ENCODE results near the gene HLA-DOA. TPM values are rescaled to one million over a fixed set of nuclear protein-coding genes. Genes with fewer than 3 reads are reported as not detected.

Gene HLA-DOA
- total RNA-seq, 1 donor from 2014 or later: 4.1 TPM

GRCh38 chr6:32956176-32956575 is 53.2 kb downstream of the HLA-DOA start:
- H3K27ac Mint-ChIP-seq: no peak overlapping the region
- H3K27me3 Mint-ChIP-seq: peaks cover 16% of the 10 kb centered on the region
- no peaks in the 10 kb centered on the region for H3K4me1 Mint-ChIP-seq (ENCODE audit: low read depth)
- H3K9me3 Mint-ChIP-seq (ENCODE audit: low read depth): no peaks in the 10 kb centered on the region
- no peak for TF ChIP-seq CTCF (IDR thresholded peaks at IDR 0.05; ENCODE audit: unreplicated experiment)
- no peak for DNase-seq (ENCODE audit: low spot score, unreplicated experiment)
- H3K36me3 Mint-ChIP-seq (ENCODE audit: insufficient read depth): no peaks in the 10 kb centered on the region
- H3K4me3 Mint-ChIP-seq (ENCODE audit: low read depth): no peak overlapping the region

GRCh38 chr6:32954986-32955802 is 54.2 kb downstream of the HLA-DOA start:
- no peak overlapping the region for H3K4me3 Mint-ChIP-seq (ENCODE audit: low read depth)
- no peaks in the 10 kb centered on the region for H3K36me3 Mint-ChIP-seq (ENCODE audit: insufficient read depth)
- H3K9me3 Mint-ChIP-seq (ENCODE audit: low read depth): no peaks in the 10 kb centered on the region
- no peak for DNase-seq (ENCODE audit: low spot score, unreplicated experiment)
- TF ChIP-seq CTCF (IDR thresholded peaks at IDR 0.05; ENCODE audit: unreplicated experiment): peak; percentile 45
- no peak overlapping the region for H3K27ac Mint-ChIP-seq
- no peaks in the 10 kb centered on the region for H3K4me1 Mint-ChIP-seq (ENCODE audit: low read depth)
- peaks cover 19% of the 10 kb centered on the region for H3K27me3 Mint-ChIP-seq

DNA sequence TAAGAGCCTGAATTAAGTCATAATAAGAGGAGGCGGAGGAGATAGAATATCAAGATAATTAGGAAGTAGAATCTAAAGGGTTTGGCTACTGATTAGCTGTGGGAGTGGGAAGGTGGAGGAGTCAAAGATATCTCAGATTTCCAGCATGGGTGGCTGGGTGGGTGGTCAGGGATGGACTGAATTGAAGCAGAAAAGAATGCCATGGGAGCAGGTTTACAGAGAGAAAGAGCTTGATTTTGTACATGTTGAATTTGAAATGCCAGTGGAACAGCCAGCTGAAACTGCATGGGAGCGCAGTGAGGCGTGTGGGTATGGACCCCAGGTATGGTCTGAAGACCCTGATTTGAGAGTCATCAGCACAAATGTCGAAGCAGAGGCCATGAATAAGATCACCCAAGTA is 55.1 kb downstream of the HLA-DOA start:
- no peak overlapping the region for H3K4me3 Mint-ChIP-seq (ENCODE audit: low read depth)
- DNase-seq (ENCODE audit: low spot score, unreplicated experiment): no peak
- no peaks in the 10 kb centered on the region for H3K9me3 Mint-ChIP-seq (ENCODE audit: low read depth)
- H3K27ac Mint-ChIP-seq: peak overlapping the region; percentile 8
- no peaks in the 10 kb centered on the region for H3K4me1 Mint-ChIP-seq (ENCODE audit: low read depth)
- H3K27me3 Mint-ChIP-seq: peaks cover 23% of the 10 kb centered on the region
- no peaks in the 10 kb centered on the region for H3K36me3 Mint-ChIP-seq (ENCODE audit: insufficient read depth)
- TF ChIP-seq CTCF (IDR thresholded peaks at IDR 0.05; ENCODE audit: unreplicated experiment): no peak

Other genes with a start within 250 kb of the HLA-DOA start
- gene HLA-DQB2, start 246.1 kb downstream of the HLA-DOA start, total RNA-seq: not detected in 2 replicates
- gene HLA-DOB, start 192.6 kb downstream of the HLA-DOA start, total RNA-seq: not detected in 2 replicates
- 2.0 and 5.1 TPM in 2 replicates for gene TAP2, start 170.9 kb downstream of the HLA-DOA start, total RNA-seq
- gene PSMB8, start 165.5 kb downstream of the HLA-DOA start, total RNA-seq: 0.29 TPM in 1 of 2 replicates, not detected in the other
- 0.50 and 1.1 TPM in 2 replicates for gene TAP1, start 155.9 kb downstream of the HLA-DOA start, total RNA-seq
- gene PSMB9, start 155.4 kb downstream of the HLA-DOA start, total RNA-seq: not detected in 2 replicates
- gene HLA-DMB, start 68.6 kb downstream of the HLA-DOA start, total RNA-seq: 1.1 and 1.8 TPM in 2 replicates
- gene HLA-DMA, start 56.5 kb downstream of the HLA-DOA start, total RNA-seq: 3.3 and 3.4 TPM in 2 replicates
- gene BRD2, start 41.0 kb downstream of the HLA-DOA start, total RNA-seq: 229 and 238 TPM in 2 replicates
- 0.89 and 1.8 TPM in 2 replicates for gene HLA-DPA1, start 64.1 kb upstream of the HLA-DOA start, total RNA-seq
- 13.5 and 17.9 TPM in 2 replicates for gene HLA-DPB1, start 66.4 kb upstream of the HLA-DOA start, total RNA-seq
- gene COL11A2, start 182.9 kb upstream of the HLA-DOA start, total RNA-seq: 4.3 and 5.3 TPM in 2 replicates
- gene RXRB, start 191.1 kb upstream of the HLA-DOA start, total RNA-seq: 44.3 and 47.1 TPM in 2 replicates
- 108 and 109 TPM in 2 replicates for gene SLC39A7, start 191.3 kb upstream of the HLA-DOA start, total RNA-seq
- gene HSD17B8, start 195.1 kb upstream of the HLA-DOA start, total RNA-seq: 7.0 and 9.2 TPM in 2 replicates
- 56.2 and 62.4 TPM in 2 replicates for gene RING1, start 198.9 kb upstream of the HLA-DOA start, total RNA-seq

Data from progenitor cell of endocrine pancreas (in vitro differentiated cells).